NCI-H1694 treated with DMSO at 0.1 percent for 48 hours (cell line): ENCODE data around the gene DOK6.
A peak's percentile ranks its signal among the peaks of the same experiment; 100 is the strongest.
"Not testable (repeated sequence)": the region's sequence is repeated elsewhere in the genome, so short reads cannot be mapped to it uniquely, and the experiment has no call there.

Source experiments
- DNase-seq: peaks from one replicate; lab custom pipeline; 2025; lab: John Stamatoyannopoulos, UW

DOK6 gene

GRCh38 chr18:69626643-69627242, 226.1 kb downstream of the DOK6 start:
- no peak for DNase-seq

GRCh38 chr18:69628774-69629359, 228.2 kb downstream of the DOK6 start:
- peak; percentile 80 for DNase-seq

GRCh38 chr18:69631281-69631680, 230.6 kb downstream of the DOK6 start:
- no peak for DNase-seq

GRCh38 chr18:69635482-69635881, 234.8 kb downstream of the DOK6 start:
- no peak for DNase-seq

- DNase-seq = no peak
These were observed 236.0 kb downstream of the DOK6 start for GRCh38 chr18:69636529-69637301.

GRCh38 chr18:69638056-69638455, 237.4 kb downstream of the DOK6 start:
- DNase-seq = no peak

- no peak for DNase-seq
These were observed 247.0 kb downstream of the DOK6 start for GRCh38 chr18:69647702-69648101.

- DNase-seq = no peak
These were observed 247.8 kb downstream of the DOK6 start for GRCh38 chr18:69648486-69648885.

- DNase-seq = no peak
These were observed 249.0 kb downstream of the DOK6 start for GRCh38 chr18:69649684-69650083.

GRCh38 chr18:69651243-69651642, 250.6 kb downstream of the DOK6 start:
- no peak for DNase-seq

- no peak for DNase-seq
These were observed 255.1 kb downstream of the DOK6 start for GRCh38 chr18:69655816-69656215.

- DNase-seq = no peak
These were observed 257.4 kb downstream of the DOK6 start for GRCh38 chr18:69658103-69658502.

GRCh38 chr18:69658685-69659084, 258.0 kb downstream of the DOK6 start:
- no peak for DNase-seq

GRCh38 chr18:69659142-69659651, 258.5 kb downstream of the DOK6 start:
- no peak for DNase-seq

- DNase-seq = not testable (repeated sequence)
These were observed 261.4 kb downstream of the DOK6 start for GRCh38 chr18:69662090-69662489.

- DNase-seq = no peak
These were observed 263.7 kb downstream of the DOK6 start for GRCh38 chr18:69664399-69664798.

GRCh38 chr18:69674292-69674877, 273.7 kb downstream of the DOK6 start:
- no peak for DNase-seq

GRCh38 chr18:69674966-69675365, 274.3 kb downstream of the DOK6 start:
- no peak for DNase-seq

- DNase-seq = no peak
These were observed 276.9 kb downstream of the DOK6 start for GRCh38 chr18:69677595-69677994.

GRCh38 chr18:69680123-69680522, 279.4 kb downstream of the DOK6 start:
- no peak for DNase-seq

- no peak for DNase-seq
These were observed 282.5 kb downstream of the DOK6 start for GRCh38 chr18:69683176-69683575.

GRCh38 chr18:69684789-69685188, 284.1 kb downstream of the DOK6 start:
- no peak for DNase-seq

- DNase-seq = no peak
These were observed 286.2 kb downstream of the DOK6 start for GRCh38 chr18:69686861-69687260.
